Measurements from ENCODE around the gene ANKRD22. TPM values are rescaled to one million over a fixed set of nuclear protein-coding genes. Genes with fewer than 3 reads are reported as not detected.

Gene ANKRD22
- total RNA-seq, 3 donors from 2014 or later = 0.24 TPM; not detected in 2

GRCh38 chr10:88835096-88835909 lies 16.3 kb downstream of the ANKRD22 start:
- peak; percentile 86 to 89 for ATAC-seq
- no peaks in the 10 kb centered on the region for H3K9me3 Mint-ChIP-seq

GRCh38 chr10:88833723-88834122 lies 17.9 kb downstream of the ANKRD22 start:
- Mint-ChIP-seq H3K27me3 (ENCODE audit: low read depth) (no peaks in the 10 kb centered on the region), H3K4me3 (no peak overlapping the region), H3K36me3 (ENCODE audit: insufficient read depth) (no peaks in the 10 kb centered on the region), H3K4me1 (ENCODE audit: low read depth) (peaks cover 32% of the 10 kb centered on the region), H3K9me3 (no peaks in the 10 kb centered on the region)
- no peak for ATAC-seq
- DNase-seq = no peak

More at GRCh38 chr10:88835096-88835909, 16.3 kb downstream of the ANKRD22 start:
- H3K36me3 Mint-ChIP-seq (ENCODE audit: insufficient read depth) = no peaks in the 10 kb centered on the region
- H3K27me3 Mint-ChIP-seq (ENCODE audit: low read depth) = no peaks in the 10 kb centered on the region
- DNase-seq = peak; percentile 85
- peaks cover 28% of the 10 kb centered on the region for H3K4me1 Mint-ChIP-seq (ENCODE audit: low read depth)
- no peak overlapping the region for H3K4me3 Mint-ChIP-seq

DNA sequence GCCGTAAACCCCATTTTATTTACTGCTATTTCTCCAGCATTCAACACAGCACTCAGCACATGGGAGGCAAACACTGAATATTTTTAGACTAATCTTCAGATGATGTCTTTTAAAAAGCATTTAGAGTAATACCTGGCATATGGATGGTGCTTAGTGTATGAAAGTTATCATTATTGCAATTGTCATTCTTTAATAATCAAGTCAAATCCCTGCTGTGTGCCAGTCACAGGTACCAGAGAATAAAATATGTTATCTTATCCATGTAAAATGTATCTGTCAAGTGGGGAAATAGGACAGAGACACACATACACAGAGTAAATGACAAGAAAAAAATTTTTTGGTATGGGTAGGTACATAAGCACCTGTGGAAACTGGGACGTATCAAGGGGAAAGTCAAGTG lies 18.5 kb downstream of the ANKRD22 start:
- no peak for ATAC-seq
- DNase-seq = no peak
- peaks cover 37% of the 10 kb centered on the region for H3K4me1 Mint-ChIP-seq (ENCODE audit: low read depth)
- H3K4me3 Mint-ChIP-seq = no peak overlapping the region
- no peaks in the 10 kb centered on the region for H3K36me3 Mint-ChIP-seq (ENCODE audit: insufficient read depth)
- H3K27me3 Mint-ChIP-seq (ENCODE audit: low read depth) = no peaks in the 10 kb centered on the region
- H3K9me3 Mint-ChIP-seq = no peaks in the 10 kb centered on the region

GRCh38 chr10:88832376-88832775 lies 19.3 kb downstream of the ANKRD22 start:
- Mint-ChIP-seq H3K27me3 (ENCODE audit: low read depth) (no peaks in the 10 kb centered on the region), H3K9me3 (no peaks in the 10 kb centered on the region), H3K4me3 (no peak overlapping the region), H3K36me3 (ENCODE audit: insufficient read depth) (no peaks in the 10 kb centered on the region), H3K4me1 (ENCODE audit: low read depth) (peaks cover 42% of the 10 kb centered on the region)
- ATAC-seq (no peak), DNase-seq (no peak)

DNA sequence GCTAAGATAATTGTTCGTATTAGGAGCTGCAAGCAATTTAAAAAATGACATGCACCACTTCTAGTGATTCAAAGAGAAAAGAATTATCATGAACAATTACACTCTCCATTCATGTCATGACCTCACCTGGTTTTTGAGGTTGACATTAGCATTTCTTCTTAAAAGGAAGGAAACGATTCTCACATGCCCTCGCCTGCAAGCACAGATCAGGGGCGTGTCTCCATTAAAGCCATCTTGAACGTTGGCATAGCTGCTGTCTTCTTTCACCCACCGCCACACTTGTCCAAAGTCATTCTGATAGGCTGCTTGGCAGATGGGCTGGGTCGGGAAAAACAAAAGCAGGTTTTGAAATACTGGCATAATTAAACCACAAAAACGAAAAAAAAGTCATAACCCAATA lies 19.9 kb downstream of the ANKRD22 start:
- Mint-ChIP-seq H3K4me1 (ENCODE audit: low read depth) (peaks cover 49% of the 10 kb centered on the region), H3K9me3 (no peaks in the 10 kb centered on the region), H3K4me3 (no peak overlapping the region), H3K27me3 (ENCODE audit: low read depth) (no peaks in the 10 kb centered on the region), H3K36me3 (ENCODE audit: insufficient read depth) (no peaks in the 10 kb centered on the region)
- ATAC-seq (peak; percentile 57 to 64), DNase-seq (peak; percentile 11)

DNA sequence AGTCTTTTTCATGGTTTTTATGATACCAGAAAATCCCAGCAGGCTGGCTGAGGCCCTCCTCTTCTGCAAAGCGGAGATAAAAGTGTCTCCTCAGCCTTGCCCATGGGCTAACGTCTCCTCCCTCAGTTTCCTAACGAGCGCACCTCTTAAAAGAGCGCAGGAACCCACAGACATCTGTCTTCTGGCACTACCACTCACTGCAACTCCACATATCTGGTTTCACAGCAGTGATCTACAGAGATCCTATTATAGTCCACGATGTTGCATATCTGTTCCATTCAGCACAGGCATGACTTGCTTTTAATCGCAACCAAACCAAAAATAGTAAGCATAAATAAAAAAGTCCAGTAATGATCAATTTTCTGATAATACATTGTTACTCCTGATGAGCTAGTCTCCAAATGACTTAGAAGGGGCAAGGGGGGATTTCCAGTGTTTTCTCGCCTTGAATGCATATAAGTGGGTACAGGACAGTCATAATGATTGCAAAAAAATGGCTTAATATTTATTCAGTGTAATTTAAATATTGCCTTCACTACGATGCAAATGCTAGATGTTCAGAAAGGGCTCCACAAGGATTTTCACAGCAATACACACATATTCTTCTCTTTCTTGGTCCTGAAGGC lies 20.9 kb downstream of the ANKRD22 start:
- no peaks in the 10 kb centered on the region for H3K9me3 Mint-ChIP-seq
- ATAC-seq = peak in 1 of 2 donors; percentile 19
- no peaks in the 10 kb centered on the region for H3K36me3 Mint-ChIP-seq (ENCODE audit: insufficient read depth)
- H3K4me3 Mint-ChIP-seq = no peak overlapping the region
- no peaks in the 10 kb centered on the region for H3K27me3 Mint-ChIP-seq (ENCODE audit: low read depth)
- no peak for DNase-seq
- H3K4me1 Mint-ChIP-seq (ENCODE audit: low read depth) = peaks cover 58% of the 10 kb centered on the region

GRCh38 chr10:88828310-88828709 lies 23.3 kb downstream of the ANKRD22 start:
- Mint-ChIP-seq H3K4me3 (no peak overlapping the region), H3K4me1 (ENCODE audit: low read depth) (peaks cover 71% of the 10 kb centered on the region), H3K36me3 (ENCODE audit: insufficient read depth) (no peaks in the 10 kb centered on the region), H3K9me3 (peaks cover 4% of the 10 kb centered on the region), H3K27me3 (ENCODE audit: low read depth) (no peaks in the 10 kb centered on the region)
- ATAC-seq (no peak), DNase-seq (no peak)

DNA sequence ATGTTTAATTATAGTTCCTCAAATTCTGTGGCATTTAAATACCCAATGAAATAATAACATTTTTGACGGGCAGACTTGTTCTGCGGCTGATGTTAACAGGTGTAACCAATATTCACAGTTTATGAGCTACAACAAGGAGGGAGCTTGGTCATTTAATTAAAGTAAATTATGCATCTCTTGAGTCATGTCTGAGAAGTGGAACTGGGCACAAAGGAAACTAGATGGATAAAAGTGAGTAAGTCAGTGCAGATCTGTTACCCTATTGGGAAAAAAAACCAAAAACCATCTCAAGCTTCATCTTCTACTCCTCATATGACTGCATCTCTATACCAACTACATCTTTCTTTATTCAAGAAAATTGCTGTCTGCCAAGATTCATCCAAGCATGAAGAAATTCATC lies 24.0 kb downstream of the ANKRD22 start:
- no peak for DNase-seq
- no peaks in the 10 kb centered on the region for H3K27me3 Mint-ChIP-seq (ENCODE audit: low read depth)
- H3K36me3 Mint-ChIP-seq (ENCODE audit: insufficient read depth) = no peaks in the 10 kb centered on the region
- peaks cover 4% of the 10 kb centered on the region for H3K9me3 Mint-ChIP-seq
- ATAC-seq = peak in 1 of 2 donors; percentile 32
- H3K4me1 Mint-ChIP-seq (ENCODE audit: low read depth) = peaks cover 67% of the 10 kb centered on the region
- H3K4me3 Mint-ChIP-seq = no peak overlapping the region

DNA sequence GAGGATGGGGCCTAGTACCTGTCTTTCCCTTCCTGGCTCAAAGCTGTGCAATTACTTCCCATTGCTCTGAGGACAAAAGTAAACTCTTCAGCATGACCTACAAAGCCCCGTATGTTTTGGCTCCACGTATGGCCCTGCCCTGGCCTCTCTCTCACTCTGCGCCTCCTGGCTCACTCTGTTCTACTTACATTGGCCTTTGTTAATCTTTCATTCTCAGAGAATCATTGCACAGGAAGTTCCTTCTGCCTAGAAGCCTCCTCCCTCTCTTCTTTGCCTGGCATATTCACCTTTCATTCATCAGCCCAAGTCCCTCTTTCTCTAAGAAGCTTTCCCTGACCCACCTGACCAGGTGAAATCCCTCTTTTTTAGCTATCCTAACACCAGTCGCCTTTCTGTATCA lies 25.3 kb downstream of the ANKRD22 start:
- Mint-ChIP-seq H3K27me3 (ENCODE audit: low read depth) (no peaks in the 10 kb centered on the region), H3K4me3 (peak overlapping the region; percentile 11), H3K4me1 (ENCODE audit: low read depth) (peaks cover 68% of the 10 kb centered on the region), H3K9me3 (peaks cover 4% of the 10 kb centered on the region), H3K36me3 (ENCODE audit: insufficient read depth) (no peaks in the 10 kb centered on the region)
- DNase-seq (no peak), ATAC-seq (no peak)

DNA sequence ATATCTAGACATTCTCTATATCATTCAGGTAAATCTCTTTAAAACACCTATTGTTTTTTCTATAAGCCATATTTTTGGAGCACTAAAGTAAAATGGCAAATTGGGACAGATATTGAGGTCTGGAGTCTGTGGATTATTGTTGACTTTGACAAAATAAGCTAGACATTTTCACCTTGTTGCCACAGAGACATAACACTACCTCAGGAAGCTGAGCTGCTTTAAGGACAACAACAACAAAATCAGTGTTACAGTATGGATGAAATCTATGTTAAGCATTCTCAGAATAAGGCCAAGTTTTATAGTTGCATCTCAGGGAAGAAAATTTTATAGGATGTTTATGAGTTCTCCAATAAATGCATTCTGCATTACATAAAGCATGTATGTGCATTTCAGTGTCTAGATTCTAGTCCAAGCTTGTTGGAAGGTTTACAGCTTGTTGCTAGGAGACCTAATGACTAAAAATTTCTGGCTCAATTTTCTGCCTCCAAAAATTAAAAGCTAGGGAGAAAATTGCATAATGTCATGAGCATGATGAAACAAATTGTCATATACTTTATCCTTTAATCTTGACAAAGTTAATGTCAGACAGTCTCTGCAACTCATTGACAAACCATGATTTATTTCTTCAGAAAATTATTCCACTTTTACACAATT lies 30.8 kb downstream of the ANKRD22 start:
- Mint-ChIP-seq H3K27me3 (ENCODE audit: low read depth) (no peaks in the 10 kb centered on the region), H3K9me3 (peaks cover 4% of the 10 kb centered on the region), H3K4me1 (ENCODE audit: low read depth) (peaks cover 42% of the 10 kb centered on the region), H3K36me3 (ENCODE audit: insufficient read depth) (no peaks in the 10 kb centered on the region), H3K4me3 (no peak overlapping the region)
- no peak for DNase-seq
- ATAC-seq = no peak

DNA sequence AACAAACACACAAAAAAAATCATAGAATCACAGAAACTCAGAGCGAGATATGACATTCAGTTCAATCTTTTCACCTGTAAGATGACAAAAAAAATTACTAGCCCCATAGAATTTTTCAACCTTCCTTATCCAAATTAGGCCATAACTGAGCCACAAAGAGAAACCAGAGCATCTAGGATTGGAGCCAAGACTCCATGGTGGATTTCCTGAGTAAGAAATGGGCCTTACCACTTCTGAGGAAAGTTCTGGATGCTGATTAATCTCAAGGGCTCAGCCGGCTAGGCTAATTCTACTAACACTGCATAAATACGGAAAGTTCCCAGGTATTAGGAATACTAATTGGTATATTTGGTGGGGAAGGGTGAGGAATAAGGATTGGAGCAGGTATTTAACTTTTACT lies 32.4 kb downstream of the ANKRD22 start:
- peaks cover 38% of the 10 kb centered on the region for H3K4me1 Mint-ChIP-seq (ENCODE audit: low read depth)
- H3K4me3 Mint-ChIP-seq = no peak overlapping the region
- no peak for DNase-seq
- no peaks in the 10 kb centered on the region for H3K27me3 Mint-ChIP-seq (ENCODE audit: low read depth)
- H3K9me3 Mint-ChIP-seq = peaks cover 4% of the 10 kb centered on the region
- no peaks in the 10 kb centered on the region for H3K36me3 Mint-ChIP-seq (ENCODE audit: insufficient read depth)
- ATAC-seq = no peak

DNA sequence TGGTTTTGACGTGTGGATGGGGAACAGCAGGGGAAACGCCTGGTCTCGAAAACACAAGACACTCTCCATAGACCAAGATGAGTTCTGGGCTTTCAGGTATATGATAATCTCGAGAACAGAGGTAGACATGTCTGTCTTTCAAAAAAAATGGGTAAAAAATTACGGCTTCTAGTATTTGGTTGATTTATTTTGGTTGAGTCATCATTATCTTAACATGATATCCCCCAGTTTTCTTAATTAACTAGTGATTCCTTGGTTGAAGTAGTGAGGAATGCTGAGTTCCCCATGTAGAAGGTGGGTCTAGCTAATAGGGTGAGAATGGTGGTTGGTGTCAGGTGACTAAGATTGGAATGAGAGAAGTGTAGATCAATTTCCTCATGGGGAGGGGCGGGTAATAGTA lies 38.4 kb downstream of the ANKRD22 start:
- Mint-ChIP-seq H3K4me1 (ENCODE audit: low read depth) (peaks cover 22% of the 10 kb centered on the region), H3K9me3 (no peaks in the 10 kb centered on the region), H3K4me3 (no peak overlapping the region), H3K27me3 (ENCODE audit: low read depth) (no peaks in the 10 kb centered on the region), H3K36me3 (ENCODE audit: insufficient read depth) (no peaks in the 10 kb centered on the region)
- ATAC-seq (no peak), DNase-seq (no peak)

DNA sequence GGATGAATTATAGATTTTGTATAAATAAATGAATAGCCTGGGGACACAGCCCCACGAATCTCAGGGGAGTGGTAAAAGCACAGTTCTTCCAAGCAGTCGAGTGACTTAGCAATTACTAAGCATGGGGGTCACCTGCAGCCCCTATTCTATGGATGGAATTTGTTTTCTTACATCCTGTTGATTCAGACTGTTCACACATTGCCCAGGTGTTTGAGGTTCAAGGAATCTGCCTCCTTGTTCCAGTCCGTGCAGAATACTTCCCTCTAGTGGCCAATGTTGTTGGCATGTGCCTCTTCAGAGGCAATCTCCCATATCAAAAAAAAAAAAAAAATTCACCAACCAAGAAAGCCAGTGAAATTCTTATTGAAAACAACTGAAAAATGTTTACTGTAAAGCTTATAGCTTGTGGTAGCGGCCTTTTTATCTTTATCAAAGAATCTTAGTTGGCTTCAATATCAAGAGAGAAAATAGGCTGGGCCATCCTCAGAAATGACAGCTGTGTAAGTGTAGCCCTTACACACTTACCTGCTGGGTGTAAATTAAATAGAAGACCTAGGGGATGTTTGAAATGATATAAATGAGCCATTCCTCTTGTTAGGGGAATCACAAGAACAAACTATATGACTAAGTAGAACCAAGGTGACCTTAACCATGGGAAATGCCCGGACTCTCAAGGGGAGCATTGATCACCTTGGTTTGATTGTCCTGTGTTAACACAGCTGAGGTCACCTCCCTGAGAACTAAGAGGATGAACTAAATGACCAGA lies 41.3 kb downstream of the ANKRD22 start:
- H3K4me1 Mint-ChIP-seq (ENCODE audit: low read depth) = peaks cover 15% of the 10 kb centered on the region
- no peaks in the 10 kb centered on the region for H3K36me3 Mint-ChIP-seq (ENCODE audit: insufficient read depth)
- peak; percentile 73 to 80 for ATAC-seq
- H3K27me3 Mint-ChIP-seq (ENCODE audit: low read depth) = no peaks in the 10 kb centered on the region
- no peaks in the 10 kb centered on the region for H3K9me3 Mint-ChIP-seq
- DNase-seq = peak; percentile 15
- no peak overlapping the region for H3K4me3 Mint-ChIP-seq

GRCh38 chr10:88809621-88810020 lies 42.0 kb downstream of the ANKRD22 start:
- no peaks in the 10 kb centered on the region for H3K36me3 Mint-ChIP-seq (ENCODE audit: insufficient read depth)
- DNase-seq (no peak), ATAC-seq (no peak)
- H3K9me3 Mint-ChIP-seq = no peaks in the 10 kb centered on the region
- no peak overlapping the region for H3K4me3 Mint-ChIP-seq
- no peaks in the 10 kb centered on the region for H3K27me3 Mint-ChIP-seq (ENCODE audit: low read depth)
- H3K4me1 Mint-ChIP-seq (ENCODE audit: low read depth) = peaks cover 9% of the 10 kb centered on the region
